Erythroblast (primary cell): ENCODE measurements around the gene C11orf71.

Experiments used
- DNase-seq, 2 experiments: peaks; one replicate each; lab custom pipeline; 2025; lab: John Stamatoyannopoulos, UW
- GATA1 ChIP-seq: IDR thresholded peaks from 2 replicates; pipeline ENCODE4 v1.6.1; 2011; ENCODE audit warnings: low read depth, mild to moderate bottlenecking, control low read depth, low read length, moderate library complexity
- POLR2A ChIP-seq: IDR thresholded peaks from 2 replicates; pipeline ENCODE4 v1.6.1; 2011; ENCODE audit warnings: mild to moderate bottlenecking, low read length

The C11orf71 gene

GRCh38 chr11:114386131-114386530 lies 14.2 kb downstream of the C11orf71 start:
- no peak for TF ChIP-seq POLR2A
- no peak for TF ChIP-seq GATA1

GRCh38 chr11:114384487-114384886 lies 15.8 kb downstream of the C11orf71 start:
- DNase-seq, result no peak
- TF ChIP-seq POLR2A, result no peak
- no peak for TF ChIP-seq GATA1

More at GRCh38 chr11:114386131-114386530, 14.2 kb downstream of the C11orf71 start:
- DNase-seq, result no peak

- TF ChIP-seq GATA1 (no peak), POLR2A (no peak)
- DNase-seq, result no peak
Observed at GRCh38 chr11:114382509-114382908, 17.8 kb downstream of the C11orf71 start.

GRCh38 chr11:114379394-114380069 lies 20.8 kb downstream of the C11orf71 start:
- TF ChIP-seq POLR2A, result no peak
- TF ChIP-seq GATA1, result no peak

GRCh38 chr11:114377612-114378267 lies 22.6 kb downstream of the C11orf71 start:
- TF ChIP-seq GATA1 (no peak), POLR2A (no peak)
- no peak for DNase-seq

More at GRCh38 chr11:114379394-114380069, 20.8 kb downstream of the C11orf71 start:
- DNase-seq, result no peak

GRCh38 chr11:114375052-114375451 lies 25.3 kb downstream of the C11orf71 start:
- DNase-seq, result no peak
- no peak for TF ChIP-seq GATA1
- no peak for TF ChIP-seq POLR2A

GRCh38 chr11:114368918-114369680 lies 31.2 kb downstream of the C11orf71 start:
- TF ChIP-seq GATA1 (no peak), POLR2A (no peak)
- DNase-seq, result no peak

- no peak for DNase-seq
- TF ChIP-seq POLR2A (no peak), GATA1 (no peak)
Observed at GRCh38 chr11:114367244-114367957, 32.9 kb downstream of the C11orf71 start.

- DNase-seq, result no peak
- TF ChIP-seq POLR2A, result no peak
- no peak for TF ChIP-seq GATA1
Observed at GRCh38 chr11:114366331-114367243, 33.7 kb downstream of the C11orf71 start.

- DNase-seq, result no peak
- TF ChIP-seq POLR2A (no peak), GATA1 (no peak)
Observed at GRCh38 chr11:114362958-114363357, 37.4 kb downstream of the C11orf71 start.

GRCh38 chr11:114362326-114362725 lies 38.0 kb downstream of the C11orf71 start:
- no peak for TF ChIP-seq POLR2A
- TF ChIP-seq GATA1, result no peak
- no peak for DNase-seq

- DNase-seq, result no peak
Observed at GRCh38 chr11:114359342-114359741, 41.0 kb downstream of the C11orf71 start.

More at GRCh38 chr11:114359342-114359741, 41.0 kb downstream of the C11orf71 start:
- TF ChIP-seq POLR2A, result no peak
- TF ChIP-seq GATA1, result no peak
